Measurements from ENCODE around the gene ARHGEF2. TPM values are rescaled to one million over a fixed set of nuclear protein-coding genes. Genes with fewer than 3 reads are reported as not detected.

Gene ARHGEF2
- total and polyA plus RNA-seq, 2 donors (not counting 3 experiments of a cell fraction or from before 2014, with no cell fraction given), result 59.2 to 118 TPM

- POLR2A ChIA-PET, result interaction anchor here (0.6 kb wide), 1 partner anchor 282 kb away, joined by 3 read pairs; no protein-coding TSS in a partner anchor
- no peak for FAIRE-seq
- H3K9ac ChIP-seq (replicated peaks; ENCODE audit: extremely low read depth, insufficient read depth, low read length), result no peak overlapping the region
Measured at GRCh38 chr1:155942578-155943141, 35.7 kb downstream of the ARHGEF2 start.

More at GRCh38 chr1:155942578-155943141, 35.7 kb downstream of the ARHGEF2 start:
- Histone ChIP-seq H4K20me1 (replicated peaks; ENCODE audit: control insufficient read depth, extremely low read depth, insufficient read depth, low read length) (no peaks in the 10 kb centered on the region), H3K9me1 (replicated peaks; ENCODE audit: control insufficient read depth, extremely low read depth, insufficient read depth, low read length) (no peaks in the 10 kb centered on the region), H3K27me3 (ENCODE audit: control insufficient read depth in 2 of 2, insufficient read depth in 2 of 2, low read length in 2 of 2) (no peaks in the 10 kb centered on the region), H3K9me3 (replicated peaks; ENCODE audit: control insufficient read depth, insufficient read depth, low read length) (no peaks in the 10 kb centered on the region), H3K4me3 (replicated peaks in 1 of 3; ENCODE audit: insufficient read depth in 1 of 3, low read depth in 1 of 3, low read length in 3 of 3) (no peak overlapping the region), H3K79me2 (ENCODE audit: control insufficient read depth, insufficient read depth, low read length) (no peaks in the 10 kb centered on the region), H2AFZ (ENCODE audit: low read depth, low read length) (no peak overlapping the region), H3K36me3 (ENCODE audit: control insufficient read depth in 2 of 2, extremely low read depth in 1 of 2, insufficient read depth in 2 of 2, low read length in 2 of 2) (peaks cover 8 to 10% of the 10 kb centered on the region in 2 experiments), H3K4me1 (ENCODE audit: control insufficient read depth, extremely low read depth, insufficient read depth, low read length) (peaks cover 28% of the 10 kb centered on the region), H3K27ac (ENCODE audit: insufficient read depth, low read depth, low read length) (no peak overlapping the region), H3K4me2 (ENCODE audit: insufficient read depth, low read length) (no peak overlapping the region)
- dilution Hi-C loops (cut with MboI; ENCODE audit: extremely low pct_ligation_motif_present, low sequenced_read_pairs) (no loop called here), intact Hi-C loops (cut with micrococcal nuclease) (no loop called here)
- no TSS peak for BruUV-seq (replicated peaks)
- no peak for DNase-seq (ENCODE audit: low read depth, low spot score)
- CTCF ChIA-PET, result interaction anchor here (0.9 to 3.8 kb wide), 2 partner anchors 35 to 47 kb away, joined by 6 to 15 read pairs; partner anchors contain the start of gene ARHGEF2
- TF ChIP-seq MAX (IDR thresholded peaks at IDR 0.05; ENCODE audit: insufficient read depth, insufficient read length), result no peak
- TF ChIP-seq JUN (IDR thresholded peaks at IDR 0.05; ENCODE audit: borderline replicate concordance, insufficient read depth, insufficient read length, low read depth), result no peak
- no peak for TF ChIP-seq POLR2AphosphoS5 (IDR thresholded peaks at IDR 0.05; ENCODE audit: insufficient read depth, low read depth, low read length)
- no peak for TF ChIP-seq GATA2 (IDR thresholded peaks at IDR 0.05; ENCODE audit: insufficient read depth, insufficient read length, low read depth, low read length)
- TF ChIP-seq EZH2 (IDR thresholded peaks at IDR 0.05; ENCODE audit: borderline replicate concordance, low read depth, low read length, severe bottlenecking), result no peak
- no peak for TF ChIP-seq MYC (IDR thresholded peaks at IDR 0.05; ENCODE audit: low read depth, low read length)
- TF ChIP-seq CTCF (IDR thresholded peaks at IDR 0.05; ENCODE audit: extremely low read depth in 1 of 2, insufficient read depth in 1 of 2, low read depth in 1 of 2, low read length in 2 of 2), result no peak
- TF ChIP-seq POLR2A (IDR thresholded peaks at IDR 0.05; ENCODE audit: low read depth, low read length), result no peak
- no peak for TF ChIP-seq FOS (IDR thresholded peaks at IDR 0.05; ENCODE audit: borderline replicate concordance, insufficient read depth, low read length)

Measured in endothelial cell of umbilical vein (primary cell).